NT2/D1 (cell line): ENCODE measurements around the gene RIN1.
A peak's percentile ranks its signal among the peaks of the same experiment; 100 is the strongest.

Experiments used
- DNase-seq: peaks from one replicate; pipeline ENCODE4 v3.0.0-alpha.2; 2011; ENCODE audit warnings: low read depth, low spot score
- H3K27me3 ChIP-seq: 2 replicates; pipeline ENCODE4 v1.6.0; 2011; ENCODE audit warnings: mild to moderate bottlenecking; ENCODE audit not compliant: insufficient read length, insufficient read depth
- H3K36me3 ChIP-seq: 2 replicates; pipeline ENCODE4 v1.6.1; 2011; ENCODE audit warnings: mild to moderate bottlenecking, low read length, mixed read lengths; ENCODE audit not compliant: insufficient read depth, insufficient read length
- H3K4me1 ChIP-seq: 2 replicates; pipeline ENCODE4 v1.5.1; 2011; ENCODE audit not compliant: insufficient read depth, insufficient read length
- H3K4me3 ChIP-seq: 2 replicates; pipeline ENCODE4 v1.5.1; 2011; ENCODE audit warnings: low read depth; ENCODE audit not compliant: insufficient read length
- H3K9ac ChIP-seq: 2 replicates; pipeline ENCODE4 v1.6.0; 2011; ENCODE audit warnings: low read depth; ENCODE audit not compliant: insufficient read length
- H3K9me3 ChIP-seq: 2 replicates; pipeline ENCODE4 v1.5.1; 2011; ENCODE audit warnings: mild to moderate bottlenecking, low read length; ENCODE audit not compliant: insufficient read depth
- SUZ12 ChIP-seq: IDR thresholded peaks from 2 replicates; pipeline ENCODE4 v1.6.1; 2011; ENCODE audit not compliant: insufficient read length, insufficient read depth; ENCODE audit errors: extremely low read depth
- YY1 ChIP-seq: IDR thresholded peaks from 2 replicates; pipeline ENCODE4 v1.6.1; 2011; ENCODE audit not compliant: insufficient read length, insufficient read depth
- ZNF274 ChIP-seq: IDR thresholded peaks from 2 replicates; pipeline ENCODE4 v1.6.1; 2011; ENCODE audit warnings: mild to moderate bottlenecking, low read depth, low read length

RIN1 gene

DNA sequence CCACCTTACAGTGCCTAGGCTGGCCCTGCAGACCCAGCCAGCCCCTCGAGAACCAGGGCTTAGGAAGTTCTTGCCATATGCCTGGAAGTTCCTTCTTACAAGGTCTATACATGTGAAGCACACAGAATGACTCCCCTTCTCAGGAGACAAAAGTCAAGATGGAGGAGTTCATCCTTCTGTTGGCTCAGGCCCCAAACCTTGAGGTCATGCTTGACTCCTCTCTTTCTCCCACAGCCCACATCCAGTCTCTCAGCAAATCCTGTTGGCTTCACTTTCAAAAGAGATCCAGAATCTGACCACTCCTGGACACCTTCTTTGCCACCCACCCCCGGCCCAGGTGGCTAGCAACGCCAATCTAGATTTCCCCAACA, 17.6 kb downstream of the RIN1 start:
- H3K27me3 ChIP-seq = peaks cover 19% of the 10 kb centered on the region
- TF ChIP-seq YY1 (no peak), ZNF274 (no peak), SUZ12 (no peak)
- DNase-seq = no peak
- H3K4me3 ChIP-seq = no peak overlapping the region
- H3K9me3 ChIP-seq = peaks cover 11% of the 10 kb centered on the region; the same call in 1 of the 2 replicates
- H3K9ac ChIP-seq = peak overlapping the region; percentile 54
- H3K4me1 ChIP-seq = peaks cover 41% of the 10 kb centered on the region
- H3K36me3 ChIP-seq = peaks cover 3% of the 10 kb centered on the region

DNA sequence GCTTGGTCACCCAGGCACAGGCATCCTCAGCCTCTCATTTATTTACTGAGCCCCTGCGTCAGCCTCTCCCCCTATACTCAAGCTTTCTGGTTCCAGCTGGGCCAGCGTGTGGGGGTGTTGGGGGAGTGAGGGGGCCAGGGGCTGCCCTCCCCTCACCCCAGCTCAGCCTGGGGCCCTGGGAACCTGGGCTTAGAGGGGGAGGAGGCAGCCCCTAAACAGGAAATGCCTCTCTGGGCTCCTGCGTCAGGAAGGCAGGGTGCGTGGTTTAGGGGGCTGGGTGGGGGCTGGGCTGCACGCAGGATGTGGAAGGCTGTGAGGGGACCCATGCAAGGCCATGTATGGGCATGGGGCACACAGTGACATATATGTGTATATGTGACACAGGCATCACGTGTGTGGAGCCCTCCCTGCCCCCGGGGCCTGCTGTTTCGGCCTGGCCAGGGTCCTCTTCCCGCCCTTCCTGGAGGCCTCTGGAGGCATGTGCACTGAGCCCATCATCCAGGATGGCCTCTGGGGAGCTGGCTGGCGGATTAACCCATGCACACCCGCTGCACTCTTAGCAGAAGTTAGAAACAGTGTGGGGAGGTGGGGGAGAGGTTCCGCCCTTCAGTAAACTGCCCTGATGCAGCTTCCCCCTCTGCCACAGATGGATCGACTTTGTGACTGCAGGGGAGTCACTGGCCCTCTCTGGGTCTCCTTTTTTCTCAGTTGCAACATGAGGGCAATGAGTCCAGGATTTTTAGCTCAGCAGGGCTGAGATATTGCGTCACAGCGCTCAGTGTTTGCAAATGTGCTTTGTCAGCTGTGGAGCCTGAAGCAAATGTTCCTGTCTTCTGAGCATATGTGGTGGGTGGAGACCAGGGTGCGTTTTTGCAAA, 18.3 kb downstream of the RIN1 start:
- TF ChIP-seq SUZ12 = no peak
- TF ChIP-seq YY1 = no peak
- no peak for TF ChIP-seq ZNF274
- Histone ChIP-seq H3K9ac (peak overlapping the region; percentile 54), H3K4me3 (no peak overlapping the region), H3K9me3 (peaks cover 11% of the 10 kb centered on the region; the same call in 1 of the 2 replicates), H3K36me3 (peaks cover 3% of the 10 kb centered on the region), H3K27me3 (peaks cover 19% of the 10 kb centered on the region), H3K4me1 (peaks cover 41% of the 10 kb centered on the region)
- no peak for DNase-seq

DNA sequence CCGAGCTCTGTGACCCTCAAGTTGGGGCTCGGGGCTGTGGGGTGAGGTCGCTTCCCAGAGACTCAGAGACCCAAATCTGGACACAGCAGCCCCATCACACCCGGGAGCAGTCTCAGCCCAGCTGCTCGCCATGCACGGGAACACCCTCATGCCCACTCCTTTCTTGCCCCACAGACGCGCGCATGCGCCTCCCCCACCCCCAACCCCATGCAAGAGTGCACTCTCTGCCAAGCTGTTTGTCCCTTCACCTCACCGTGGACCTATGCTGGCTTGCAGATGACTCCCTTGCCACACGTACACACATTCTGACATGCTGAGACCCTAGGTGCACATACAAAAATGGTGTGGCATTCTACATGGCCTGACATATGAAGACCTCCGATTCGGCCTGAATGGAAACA, 18.9 kb downstream of the RIN1 start:
- Histone ChIP-seq H3K27me3 (peaks cover 19% of the 10 kb centered on the region), H3K9ac (peak overlapping the region; percentile 54), H3K4me1 (peaks cover 41% of the 10 kb centered on the region), H3K9me3 (peaks cover 11% of the 10 kb centered on the region; the same call in 1 of the 2 replicates), H3K36me3 (peaks cover 3% of the 10 kb centered on the region), H3K4me3 (peak overlapping the region; percentile 8)
- no peak for TF ChIP-seq ZNF274
- TF ChIP-seq SUZ12 = no peak
- TF ChIP-seq YY1 = no peak
- no peak for DNase-seq

DNA sequence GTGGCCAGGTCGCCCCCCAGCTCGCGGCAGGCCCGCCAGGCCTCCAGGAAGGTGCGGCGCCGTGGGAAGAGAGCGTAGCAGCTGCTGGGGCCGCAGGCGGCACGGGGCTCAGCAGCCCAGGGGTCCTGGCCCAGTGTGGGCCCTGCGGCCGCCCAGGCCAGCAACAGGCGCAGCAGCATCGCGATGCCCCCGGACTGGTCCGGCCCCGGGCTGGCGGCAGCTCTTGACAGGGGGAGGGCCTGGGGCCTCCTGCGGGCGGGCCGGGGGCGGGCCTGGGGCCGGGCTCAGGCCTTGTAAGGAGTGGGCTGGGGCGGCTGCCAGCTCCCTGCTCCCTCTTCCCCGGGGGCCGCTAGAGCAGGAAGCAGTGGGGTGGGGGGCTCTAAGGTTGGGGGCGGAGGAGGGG, 19.4 kb downstream of the RIN1 start, which contains the start of gene CD248:
TSS of gene CD248 (minus strand) at position 196 of the 403 bp plus-strand sequence. CDS start at position 179, 17 bp downstream.
- TF ChIP-seq ZNF274 = no peak
- no peak for TF ChIP-seq YY1
- no peak for TF ChIP-seq SUZ12
- Histone ChIP-seq H3K4me1 (peaks cover 41% of the 10 kb centered on the region), H3K4me3 (peak within 1 kb of the TSS; percentile 8)

DNA sequence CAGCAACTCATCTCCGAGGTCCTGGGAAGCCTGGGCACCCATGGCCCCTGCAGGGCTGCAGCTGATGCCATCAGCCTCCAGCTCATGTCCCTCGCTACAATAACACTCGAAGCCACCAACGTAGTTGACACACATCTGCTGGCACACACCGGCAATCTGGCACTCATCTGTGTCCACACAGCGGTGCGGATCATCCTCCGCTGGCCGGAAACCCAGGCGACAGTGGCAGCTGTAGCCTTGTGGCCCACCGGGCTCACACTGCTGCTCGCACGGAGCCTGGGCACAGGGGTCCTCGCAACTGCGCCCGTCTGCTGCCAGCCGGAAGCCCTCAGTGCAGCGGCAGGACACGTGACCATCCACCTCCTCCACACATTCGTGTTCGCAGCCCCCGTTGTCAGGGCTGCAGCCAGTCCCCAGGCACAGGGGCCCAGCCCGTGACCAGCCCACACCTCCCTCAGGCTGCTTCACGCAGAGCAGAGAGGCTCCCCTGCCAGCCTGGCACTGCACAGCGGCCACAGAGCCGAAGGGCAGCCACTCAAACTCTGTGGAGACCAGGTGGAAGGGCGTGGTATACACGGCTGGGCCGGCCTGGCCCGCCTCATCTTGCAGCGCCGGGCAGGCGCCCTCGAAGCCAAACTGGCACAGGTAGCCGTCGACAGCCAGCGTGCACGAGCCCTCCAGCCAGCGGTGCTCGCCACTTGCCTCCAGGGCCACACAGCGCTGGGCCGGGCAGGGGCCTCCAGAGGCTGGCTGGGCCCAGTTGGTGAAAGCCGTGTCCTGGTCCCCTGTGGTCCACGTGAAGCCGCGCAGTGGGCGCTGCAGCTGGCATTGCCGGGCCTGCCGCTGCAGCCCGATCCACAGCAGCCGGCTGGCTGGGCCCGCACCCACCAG, 20.1 kb downstream of the RIN1 start:
- Histone ChIP-seq H3K27me3 (peaks cover 19% of the 10 kb centered on the region), H3K4me1 (peaks cover 42% of the 10 kb centered on the region), H3K9me3 (peaks cover 11% of the 10 kb centered on the region; the same call in 1 of the 2 replicates), H3K36me3 (peaks cover 3% of the 10 kb centered on the region), H3K9ac (peak overlapping the region; percentile 56), H3K4me3 (no peak overlapping the region)
- DNase-seq = no peak
- TF ChIP-seq ZNF274 (no peak), YY1 (no peak), SUZ12 (no peak)

More for the DNA sequence above, 19.4 kb downstream of the RIN1 start, which contains the start of gene CD248:
- H3K9me3 ChIP-seq = peaks cover 11% of the 10 kb centered on the region; the same call in 1 of the 2 replicates
- peaks cover 19% of the 10 kb centered on the region for H3K27me3 ChIP-seq
- no peak for DNase-seq
- peaks cover 3% of the 10 kb centered on the region for H3K36me3 ChIP-seq
- peak within 1 kb of the TSS; percentile 56 for H3K9ac ChIP-seq

DNA sequence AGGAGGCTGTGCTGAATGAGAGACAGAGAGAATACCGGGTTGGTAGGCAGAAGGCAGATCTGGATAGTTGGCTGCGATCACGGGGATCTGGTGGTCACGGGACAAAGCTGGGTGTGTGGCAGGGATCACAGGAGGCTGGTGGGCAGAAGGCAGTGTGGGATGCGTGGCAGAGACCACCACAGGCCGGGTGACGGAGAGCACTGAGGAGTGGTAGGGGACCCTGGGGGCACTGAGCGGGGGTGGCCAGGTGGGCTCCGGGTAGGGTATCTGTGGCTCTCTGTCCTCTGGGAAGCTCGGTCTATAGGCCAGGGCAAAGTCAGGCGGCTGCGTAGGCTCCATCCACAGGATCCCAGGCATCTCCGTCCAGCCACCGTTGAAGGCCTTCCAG, 20.7 kb downstream of the RIN1 start:
- no peak for DNase-seq
- peaks cover 3% of the 10 kb centered on the region for H3K36me3 ChIP-seq
- H3K4me1 ChIP-seq = peaks cover 45% of the 10 kb centered on the region
- TF ChIP-seq SUZ12 (no peak), YY1 (no peak), ZNF274 (no peak)
- peaks cover 11% of the 10 kb centered on the region; the same call in 1 of the 2 replicates for H3K9me3 ChIP-seq
- H3K4me3 ChIP-seq = no peak overlapping the region
- peak overlapping the region; percentile 56 for H3K9ac ChIP-seq
- H3K27me3 ChIP-seq = peaks cover 19% of the 10 kb centered on the region
